Occipital lobe (tissue), 2 donors: ENCODE measurements around the gene ZCWPW2. TPM values are rescaled to one million over a fixed set of nuclear protein-coding genes. Genes with fewer than 3 reads are reported as not detected.

Source experiments
- DNase-seq: peaks from one replicate; lab custom pipeline; 2025; lab: John Stamatoyannopoulos, UW
- total RNA-seq: library from RNA; depleted of rRNA; stranded (reverse); fragments of >200 nt; gene quantifications from one replicate; pipeline ENCODE4 v1.2.3, GENCODE V29; 2014

The ZCWPW2 gene
- total RNA-seq, 1 donor from 2014 or later, result 2.8 TPM

DNA sequence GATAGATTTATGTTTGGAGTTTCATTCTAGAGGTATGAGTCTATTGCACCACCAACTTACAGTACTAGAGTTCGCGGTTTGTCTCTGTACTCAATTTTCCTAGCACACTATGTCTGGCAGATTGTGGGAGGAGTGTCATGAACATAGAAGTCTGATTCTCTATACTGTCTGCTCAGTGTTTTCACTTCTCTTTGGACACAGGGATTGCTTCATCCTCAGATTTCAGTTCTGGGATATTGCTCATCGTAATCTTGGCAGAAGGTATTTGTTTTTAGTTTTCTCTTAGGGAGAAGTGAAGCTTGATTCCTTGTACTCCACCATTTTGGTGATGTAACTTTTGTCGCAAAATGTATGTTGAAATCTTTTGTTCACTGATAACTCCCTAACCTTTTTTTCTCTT is 27.9 kb downstream of the ZCWPW2 start:
- no peak for DNase-seq

DNA sequence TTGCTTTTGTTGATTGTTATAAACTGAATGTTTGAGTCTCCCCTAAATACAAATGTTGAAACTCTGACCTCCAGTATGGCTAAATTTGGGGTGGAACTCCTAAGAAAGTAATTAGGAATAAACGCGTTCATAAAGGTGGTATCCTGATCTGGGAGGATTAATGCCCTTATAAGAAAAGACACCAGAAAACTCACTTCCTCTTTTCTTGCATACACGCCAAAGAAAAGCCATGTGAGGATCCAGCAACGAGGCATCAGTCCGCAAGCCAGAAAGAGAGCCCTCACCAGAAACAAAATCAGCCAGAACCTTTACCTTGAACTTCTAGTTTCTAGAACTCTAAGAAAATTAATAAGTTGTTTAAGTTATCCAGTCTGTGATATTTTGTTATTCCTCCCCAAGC is 37.5 kb downstream of the ZCWPW2 start:
- DNase-seq, result no peak

DNA sequence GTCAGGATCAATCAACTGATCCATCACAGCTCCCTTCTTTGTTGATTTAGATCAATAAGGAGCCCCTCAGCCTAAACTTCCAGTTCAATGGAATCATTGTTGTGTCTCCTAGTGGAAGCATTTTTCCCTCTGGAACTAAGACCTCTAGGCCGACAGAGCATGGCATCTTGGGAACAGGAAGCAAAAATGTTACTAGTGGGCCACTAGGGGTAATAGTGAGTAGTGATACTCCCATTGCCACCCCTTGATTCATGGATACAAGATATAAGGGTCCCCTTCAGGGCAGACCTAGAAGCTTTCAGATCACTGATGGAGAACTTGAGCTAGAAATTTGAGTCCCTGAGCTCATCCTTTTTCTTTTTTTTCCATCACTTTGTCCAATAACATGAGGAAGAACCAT is 40.5 kb downstream of the ZCWPW2 start:
- no peak for DNase-seq

DNA sequence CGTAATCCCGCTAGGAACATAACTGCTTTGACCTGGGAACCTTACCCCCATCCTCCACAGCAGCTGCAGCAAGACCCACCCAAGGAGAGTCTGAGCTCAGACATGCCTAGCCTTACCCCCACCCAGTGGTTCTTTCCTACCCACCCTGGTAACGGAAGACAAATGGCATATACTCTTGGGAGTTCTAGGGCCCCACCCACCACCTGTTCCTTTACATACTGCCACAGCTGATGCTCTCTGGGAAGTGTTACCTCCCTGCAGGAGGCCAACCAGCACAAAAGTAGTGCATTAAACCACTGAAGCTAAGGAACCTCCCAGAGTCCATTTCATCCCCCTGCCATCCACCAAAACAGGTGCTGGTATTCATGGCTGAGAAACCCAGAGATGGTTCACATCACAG is 50.7 kb downstream of the ZCWPW2 start:
- DNase-seq, result no peak

DNA sequence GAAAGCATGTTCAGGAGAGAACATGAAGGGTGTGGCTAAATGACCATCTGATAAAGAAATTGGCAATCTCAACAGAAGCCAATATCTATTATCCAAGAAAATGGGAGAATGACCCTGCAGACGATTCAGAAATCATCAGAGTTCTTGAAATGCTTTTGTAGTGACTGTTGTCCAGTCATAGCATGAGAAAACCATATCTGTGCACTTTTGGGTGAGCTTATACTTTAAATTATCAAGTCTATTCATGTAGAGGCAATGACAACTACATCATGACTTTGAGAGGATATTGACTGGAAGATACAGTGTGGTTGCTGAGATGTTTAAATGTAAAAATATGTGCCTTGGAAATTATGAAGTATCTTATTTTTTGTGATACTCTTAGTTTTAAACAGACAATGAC is 57.7 kb downstream of the ZCWPW2 start:
- no peak for DNase-seq

DNA sequence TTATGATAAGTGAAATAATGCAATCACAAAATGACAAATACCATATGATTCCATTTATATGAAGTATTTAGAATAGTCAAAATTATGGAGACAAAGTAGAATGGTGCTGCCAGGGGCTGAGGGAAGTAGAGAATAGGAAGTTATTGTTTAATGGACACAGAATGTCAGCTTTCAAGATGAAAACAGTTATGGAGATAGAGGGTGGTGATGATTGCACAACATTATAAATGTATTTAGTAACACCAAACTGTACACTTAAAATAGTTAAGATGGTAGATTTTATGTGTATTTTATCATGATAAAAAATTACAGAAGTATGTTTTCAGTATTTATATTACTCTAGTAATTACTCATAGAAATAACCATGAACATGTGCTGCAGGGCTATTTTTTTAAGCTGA is 100.9 kb downstream of the ZCWPW2 start:
- DNase-seq, result no peak

DNA sequence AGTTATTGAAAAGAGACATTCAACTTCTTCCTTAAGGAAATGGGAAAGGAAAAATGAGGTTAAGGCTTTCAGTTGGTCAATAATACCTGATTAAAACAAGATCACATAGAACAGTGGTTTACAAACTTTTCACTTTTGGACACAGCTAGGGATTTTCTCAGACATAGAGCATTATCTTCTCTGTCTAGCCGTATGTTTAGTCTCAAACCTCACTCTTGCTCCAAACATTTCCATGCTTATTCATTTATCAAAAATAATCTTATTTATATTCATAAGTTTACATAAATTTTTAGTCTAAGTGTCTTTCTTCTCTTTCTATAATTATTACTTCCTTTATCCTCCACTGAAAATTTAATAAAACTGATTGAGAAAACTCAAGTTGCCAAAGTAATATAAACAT is 114.3 kb downstream of the ZCWPW2 start:
- no peak for DNase-seq

DNA sequence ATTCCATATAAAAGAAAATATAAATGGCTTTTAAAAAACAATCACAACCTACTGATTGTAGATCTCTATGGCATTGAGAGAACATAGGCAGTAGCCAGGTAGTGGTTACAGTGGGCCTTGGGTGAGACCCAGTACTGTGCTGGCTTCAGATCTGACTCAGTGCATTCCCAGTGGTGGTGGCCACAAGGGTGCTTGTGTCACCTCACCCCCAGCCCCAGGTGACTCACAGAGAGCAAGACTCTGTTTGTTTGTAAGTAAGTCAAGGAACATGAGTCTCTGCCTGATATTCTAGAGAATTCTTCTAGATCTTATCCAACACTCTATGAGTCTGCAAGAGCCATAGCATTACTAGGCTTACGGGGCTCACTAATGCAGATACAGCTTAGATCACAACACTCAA is 118.9 kb downstream of the ZCWPW2 start:
- DNase-seq, result no peak

DNA sequence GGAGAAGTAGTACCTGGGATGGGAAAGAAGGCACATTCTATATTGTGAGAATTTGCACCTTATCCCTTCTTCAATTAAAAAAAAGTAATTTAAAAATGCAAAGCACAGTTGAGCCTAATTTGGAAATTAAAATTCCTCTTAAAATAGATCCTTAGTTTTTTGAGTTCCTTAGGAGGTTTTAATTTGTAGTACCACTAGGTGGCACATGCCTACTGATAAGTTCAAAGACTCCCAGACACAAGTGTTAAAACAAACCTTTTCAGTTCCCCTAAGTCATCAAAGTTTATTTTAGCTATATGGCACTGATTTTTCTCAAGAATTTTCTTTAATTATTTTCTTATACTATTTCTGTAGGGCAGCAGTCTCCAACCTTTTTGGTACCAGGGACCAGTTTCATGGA is 127.7 kb downstream of the ZCWPW2 start:
- no peak for DNase-seq

DNA sequence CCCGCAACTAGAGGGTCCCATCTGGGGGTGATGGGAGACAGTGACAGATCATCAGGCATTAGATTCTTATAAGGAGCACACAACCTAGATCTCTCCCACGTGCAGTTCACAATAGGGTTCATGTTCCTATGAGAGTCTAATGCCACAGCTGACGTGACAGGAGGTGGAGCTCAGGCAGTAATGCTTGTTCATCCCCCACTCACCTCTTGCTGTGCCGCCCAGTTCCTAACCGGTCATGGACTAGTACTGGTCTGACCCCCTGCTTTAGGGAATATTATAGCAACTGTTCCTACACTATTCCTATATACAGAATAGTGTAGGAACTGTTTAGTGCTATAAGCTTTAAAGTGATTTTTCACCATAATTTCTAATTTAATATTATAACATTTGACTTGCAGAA is 128.2 kb downstream of the ZCWPW2 start:
- DNase-seq, result no peak

DNA sequence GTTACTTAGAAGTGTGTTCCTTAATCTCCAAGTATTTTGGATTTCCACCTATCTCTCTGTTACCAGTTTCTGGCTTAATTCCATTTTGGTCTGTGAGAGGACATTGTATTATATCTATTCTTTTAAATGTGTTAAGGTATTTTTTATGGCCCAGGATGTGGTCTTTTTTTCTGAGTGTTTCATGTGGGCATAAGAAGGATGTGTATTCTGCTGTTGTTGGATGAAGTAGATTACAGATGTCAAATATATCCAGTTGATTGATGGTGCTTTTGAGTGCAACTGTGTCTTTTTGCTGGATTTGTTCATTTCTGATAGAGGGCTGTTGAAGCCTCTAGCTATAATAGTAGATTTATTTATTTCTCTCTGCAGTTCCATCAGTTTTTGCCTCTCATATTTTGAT is 136.6 kb downstream of the ZCWPW2 start:
- DNase-seq, result no peak

DNA sequence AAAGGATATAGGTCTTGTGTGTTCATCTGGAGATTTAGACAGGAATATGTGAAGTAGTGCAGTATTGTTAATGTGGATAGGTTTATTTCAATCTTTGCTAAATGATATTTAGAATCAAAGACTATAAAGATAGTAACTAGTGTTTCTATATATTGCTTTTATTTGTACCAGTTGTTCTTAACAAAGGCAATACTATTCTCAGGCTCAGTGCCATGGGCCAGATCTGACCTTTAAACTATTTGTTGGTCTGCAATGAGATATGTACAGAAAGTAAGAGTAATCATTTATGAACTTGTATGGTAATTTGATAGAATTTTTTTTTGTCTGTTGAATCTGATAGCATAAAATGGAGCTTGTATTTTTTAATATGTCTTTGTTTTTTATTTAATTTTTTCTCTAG is 146.8 kb downstream of the ZCWPW2 start:
- no peak for DNase-seq

DNA sequence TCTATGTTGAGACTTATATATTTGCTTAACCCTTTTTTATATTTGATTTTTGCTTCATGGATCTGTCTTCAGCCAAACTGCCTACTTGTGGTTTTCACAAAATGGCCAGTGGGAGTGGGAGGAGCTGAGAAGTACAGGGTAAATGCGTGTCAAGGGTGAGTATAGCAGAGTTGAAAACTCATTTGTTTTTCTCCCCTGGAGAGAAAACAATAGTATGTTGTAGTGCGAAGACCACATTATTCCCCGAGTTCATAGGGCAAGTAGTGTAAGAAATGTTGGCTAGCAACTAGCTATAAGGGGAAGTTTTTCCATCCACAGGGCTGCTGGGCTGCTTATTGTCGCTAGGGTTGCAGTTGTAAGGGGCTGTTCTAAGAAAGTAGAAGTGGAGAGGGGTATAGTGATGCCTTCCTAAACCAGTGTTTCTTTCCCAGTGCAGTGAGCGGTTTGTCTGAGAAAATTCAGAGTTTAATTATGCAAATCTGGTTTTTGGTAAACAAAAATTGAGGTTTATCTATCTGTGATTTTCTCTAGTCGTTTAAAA is 153.9 kb downstream of the ZCWPW2 start:
- no peak for DNase-seq

DNA sequence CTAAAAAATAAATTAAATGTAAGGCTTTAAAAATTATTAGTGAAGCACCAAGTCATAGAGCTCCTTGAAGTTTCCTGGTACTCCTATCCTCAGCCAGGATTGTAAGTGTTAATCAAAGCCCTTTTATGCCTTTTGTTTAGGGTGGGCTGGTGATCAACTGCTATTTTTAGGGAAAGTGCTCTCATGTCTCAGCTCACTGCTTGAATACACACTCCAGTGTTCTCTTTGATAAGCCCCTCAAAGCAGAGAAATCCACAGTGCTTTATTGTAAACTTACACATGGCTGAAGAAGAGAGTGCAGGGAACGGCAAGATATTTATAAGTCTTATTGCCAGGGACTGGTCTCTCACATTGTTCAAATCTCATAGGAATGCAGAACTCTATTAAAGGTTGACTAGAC is 156.5 kb downstream of the ZCWPW2 start:
- DNase-seq, result no peak

DNA sequence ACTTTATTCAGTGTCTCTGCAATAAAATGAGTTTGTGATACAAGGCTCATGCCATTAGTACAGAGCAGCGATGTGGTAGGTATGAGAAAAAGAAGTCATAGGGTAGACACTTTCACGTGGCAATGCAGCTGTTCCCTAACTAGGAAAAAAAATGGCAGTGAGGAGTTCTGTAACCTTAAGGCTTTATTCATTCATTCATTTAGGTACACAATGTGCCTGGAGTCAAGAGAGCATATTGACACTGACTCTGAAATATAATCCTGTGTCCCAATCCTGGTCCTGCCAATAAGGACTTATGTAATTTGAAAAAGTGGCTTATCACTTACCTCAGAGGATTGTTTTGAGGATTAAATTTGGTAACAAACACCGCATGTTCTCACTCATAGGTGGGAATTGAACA is 173.1 kb downstream of the ZCWPW2 start:
- DNase-seq, result no peak

DNA sequence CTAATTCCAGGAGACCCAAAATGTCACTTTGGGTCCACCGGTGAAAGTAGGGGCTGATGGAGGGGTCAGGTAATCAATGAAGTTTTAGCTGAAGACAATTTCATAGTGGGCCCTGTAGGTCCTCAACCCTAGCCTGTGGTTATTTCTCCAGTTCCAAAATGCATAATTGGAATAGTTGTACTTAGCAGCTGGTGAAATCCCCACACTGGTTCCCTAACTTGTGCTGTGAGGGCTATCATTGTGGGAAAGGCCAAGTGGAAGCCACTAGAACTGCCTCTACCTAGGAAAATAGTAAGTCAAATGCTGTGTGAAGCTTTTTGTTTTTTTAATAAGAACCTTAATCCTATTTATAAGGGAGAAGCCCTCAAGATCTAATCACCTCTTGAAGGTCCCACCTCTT is 193.8 kb downstream of the ZCWPW2 start:
- DNase-seq, result no peak

DNA sequence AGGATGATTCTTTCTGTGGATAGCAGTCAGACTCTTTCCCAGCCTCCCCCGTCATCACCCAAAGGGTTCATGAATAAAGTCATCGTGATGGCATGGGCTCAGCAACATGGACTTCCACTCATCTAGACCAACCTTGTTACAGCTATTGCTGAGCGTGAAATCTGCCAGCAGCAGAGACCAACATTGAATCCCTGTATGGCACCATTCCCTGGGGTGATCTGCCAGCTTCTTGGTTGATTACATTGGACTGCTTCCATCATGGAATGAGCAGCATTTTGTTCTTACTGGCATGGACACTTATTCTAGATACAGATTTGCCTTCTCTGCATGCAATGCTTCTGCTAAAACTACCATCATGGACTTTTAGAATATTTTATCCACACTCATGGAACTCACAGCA is 195.7 kb downstream of the ZCWPW2 start:
- DNase-seq, result no peak

DNA sequence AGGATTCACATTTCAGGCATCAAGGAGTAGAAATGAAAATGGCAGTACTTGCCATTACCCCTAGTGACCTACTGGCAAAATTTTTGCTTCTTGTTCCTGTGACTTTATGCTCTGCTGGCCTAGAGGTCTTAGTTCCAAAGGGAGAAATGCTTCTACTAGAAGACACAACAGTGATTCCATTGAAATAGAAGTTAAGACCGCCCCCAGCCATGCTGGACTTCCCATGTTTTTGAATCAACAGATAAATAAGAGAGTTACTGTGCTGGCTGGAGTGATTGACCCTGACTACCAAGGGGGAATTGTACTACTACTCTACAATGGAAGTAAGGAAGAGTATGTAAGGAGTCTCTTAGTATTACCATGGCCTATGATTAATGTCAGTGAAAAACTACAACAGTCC is 196.3 kb downstream of the ZCWPW2 start:
- no peak for DNase-seq

DNA sequence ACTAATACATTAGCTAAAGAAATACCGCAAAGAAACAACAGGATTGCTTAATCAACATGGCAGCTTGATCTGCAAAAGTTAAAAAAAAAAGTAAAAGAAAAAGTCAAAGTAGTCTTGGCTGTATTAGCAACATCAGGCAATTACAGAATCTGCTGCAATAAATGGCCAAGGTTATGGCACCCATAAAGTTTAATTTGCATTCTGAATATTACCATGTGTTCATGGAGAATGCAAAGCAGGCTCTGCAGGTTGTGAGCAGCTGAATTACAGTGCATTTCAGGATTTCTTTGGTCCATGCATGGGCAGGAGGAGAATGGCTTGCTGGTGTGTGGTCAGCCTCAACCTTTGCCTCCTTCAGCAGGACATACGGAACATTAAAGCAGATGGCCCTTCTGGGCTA is 199.2 kb downstream of the ZCWPW2 start:
- no peak for DNase-seq

DNA sequence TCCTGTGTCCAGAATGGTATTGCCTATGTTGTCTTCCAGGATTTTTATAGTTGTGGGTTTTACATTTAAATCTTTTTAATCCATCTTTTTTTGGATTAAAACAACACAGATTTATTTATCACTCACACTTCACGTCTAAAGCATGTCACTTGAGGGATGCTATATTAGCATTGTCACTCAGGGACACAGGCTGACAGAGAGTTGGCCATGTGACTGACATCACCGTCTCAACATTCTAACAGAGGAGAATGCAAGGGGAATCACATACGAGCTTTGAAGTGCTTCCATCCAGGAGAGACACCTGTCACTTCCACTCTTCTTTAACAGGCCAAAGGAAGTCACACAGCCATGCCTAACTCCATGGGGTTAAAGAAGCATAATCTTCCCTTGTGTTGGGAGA is 204.7 kb downstream of the ZCWPW2 start:
- DNase-seq, result no peak

DNA sequence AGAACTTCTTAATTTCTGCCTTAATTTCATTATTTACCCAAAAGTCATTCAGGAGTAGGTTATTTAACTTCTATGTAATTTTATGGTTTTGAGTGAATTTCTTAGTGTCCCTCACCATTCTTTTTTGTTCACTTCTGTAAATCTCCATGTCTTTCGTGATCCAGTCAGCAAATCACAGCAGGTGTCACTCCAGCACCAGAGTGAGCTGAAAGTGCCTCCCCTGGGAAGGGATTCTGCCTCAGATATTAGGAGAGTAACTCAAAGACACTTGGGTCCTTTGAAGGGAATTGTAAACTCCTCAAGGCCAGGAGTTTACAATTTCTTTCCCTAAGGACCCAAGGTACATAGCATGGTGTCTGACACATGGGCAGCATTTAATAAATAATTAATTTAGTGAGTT is 207.7 kb downstream of the ZCWPW2 start:
- no peak for DNase-seq

DNA sequence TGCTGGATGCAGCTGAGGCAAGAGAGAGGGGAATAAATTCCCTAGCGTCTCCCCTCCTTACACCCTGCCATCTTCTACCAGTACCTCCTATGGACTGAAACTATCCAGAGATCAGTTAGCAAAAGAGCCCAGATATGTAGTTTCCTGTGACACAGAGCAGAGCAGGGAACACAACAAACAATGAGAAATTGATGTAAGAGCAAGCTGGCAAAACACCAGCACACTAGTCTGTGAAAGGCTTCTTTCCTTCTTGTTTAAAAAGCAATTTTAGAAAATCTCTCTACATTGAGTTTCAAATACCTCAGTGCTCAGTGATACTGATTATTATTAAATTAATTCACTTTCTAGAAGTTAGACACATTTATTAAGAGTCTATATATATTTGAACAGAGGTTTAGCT is 215.7 kb downstream of the ZCWPW2 start:
- DNase-seq, result no peak

DNA sequence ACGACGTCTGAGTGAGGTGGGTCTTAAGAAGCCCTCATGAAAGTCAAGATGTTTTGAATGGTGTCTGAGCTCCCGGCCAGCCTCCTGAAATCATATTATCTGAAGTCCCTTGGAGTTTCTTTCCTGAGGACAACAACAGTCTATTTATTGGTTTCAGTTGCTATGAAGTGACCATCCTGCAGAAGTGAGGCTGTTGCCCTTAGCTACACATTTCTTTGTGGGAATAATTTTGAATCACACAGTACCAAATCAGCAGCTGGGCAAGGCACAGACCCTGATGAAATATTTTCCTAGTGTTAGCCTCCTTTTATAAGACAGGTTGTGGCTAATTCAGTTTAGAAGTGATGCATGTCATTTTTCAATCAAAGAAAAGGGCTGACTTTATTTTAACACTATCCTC is 220.8 kb downstream of the ZCWPW2 start:
- DNase-seq, result no peak

DNA sequence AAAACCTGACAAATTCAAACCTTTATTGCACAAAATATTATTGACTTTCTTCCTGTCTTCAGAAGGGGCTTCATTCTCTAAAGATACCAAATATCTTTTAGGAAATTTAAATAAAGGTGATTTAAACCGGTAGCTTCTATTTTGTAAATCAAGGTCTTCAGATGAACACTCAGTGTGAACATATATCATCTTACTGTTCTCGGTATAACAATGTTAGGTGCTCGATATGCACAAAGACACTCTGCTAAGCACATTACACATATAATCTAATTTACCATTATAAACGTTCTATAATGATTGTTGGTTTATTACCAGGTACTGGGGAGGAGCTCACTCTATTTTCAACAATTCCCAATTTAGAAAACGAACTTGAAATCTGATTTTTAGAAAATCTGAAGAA is 225.5 kb downstream of the ZCWPW2 start:
- DNase-seq, result no peak
